Cortex of kidney (tissue), 1 donor: ENCODE results near the gene CPED1.
"Not testable (repeated sequence)": the region's sequence is repeated elsewhere in the genome, so short reads cannot be mapped to it uniquely, and the experiment has no call there.

Experiments used
- DNase-seq: peaks from one replicate; lab custom pipeline; 2025; lab: John Stamatoyannopoulos, UW

The CPED1 gene

DNA sequence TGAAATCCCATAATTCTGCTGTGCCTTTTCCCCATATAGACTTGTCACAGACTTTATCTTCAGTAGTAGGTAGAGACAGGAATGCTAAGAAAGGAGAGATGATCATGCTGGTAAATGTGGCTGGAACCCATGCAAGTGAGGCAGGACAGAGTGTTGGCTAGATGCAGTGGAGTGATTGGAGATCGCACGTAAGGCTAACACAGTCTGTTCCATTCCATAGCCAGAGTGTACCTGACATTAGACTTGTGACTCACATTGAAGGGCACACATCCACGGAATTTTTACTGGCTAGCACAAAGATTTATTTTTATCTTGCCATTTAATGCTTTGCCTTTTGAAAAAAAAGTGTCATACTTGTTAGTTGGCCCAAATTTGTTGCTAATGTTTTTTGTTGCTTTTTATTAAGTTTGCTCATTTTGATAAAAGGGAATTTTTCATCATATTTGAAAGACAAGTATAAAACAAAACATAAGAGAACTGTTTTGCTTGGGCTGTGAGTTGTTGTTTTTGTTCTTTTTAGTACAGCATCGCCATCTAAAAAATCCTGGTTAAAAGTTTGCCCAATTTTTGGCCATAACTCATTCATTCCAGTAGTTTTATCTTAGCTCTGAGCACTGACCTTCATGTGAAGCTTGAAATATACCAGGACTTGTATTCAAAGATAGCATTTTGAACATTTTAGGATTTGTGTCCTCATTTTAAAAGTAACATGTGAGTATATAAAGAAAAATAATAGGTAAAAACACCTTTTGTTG is 81.0 kb downstream of the CPED1 start:
- no peak for DNase-seq

DNA sequence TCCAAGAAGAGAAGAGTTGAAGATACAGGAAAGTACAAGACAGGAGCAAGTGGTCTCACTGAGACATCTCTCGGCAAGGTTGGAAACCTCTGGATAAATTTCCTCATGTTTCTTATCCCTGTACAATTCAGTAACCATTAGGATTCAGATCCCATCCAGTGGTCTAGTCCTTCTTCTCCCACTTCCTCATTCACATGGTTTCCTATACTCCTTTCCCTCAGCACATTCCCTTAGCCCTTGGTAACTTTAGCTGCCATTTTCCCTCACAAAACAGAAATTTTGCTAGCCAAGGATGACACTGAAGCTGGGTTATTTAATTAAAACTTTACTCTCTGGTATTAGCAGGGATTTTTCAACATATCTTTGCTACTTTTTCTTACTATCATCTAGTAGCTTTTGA is 82.6 kb downstream of the CPED1 start:
- DNase-seq: no peak

DNA sequence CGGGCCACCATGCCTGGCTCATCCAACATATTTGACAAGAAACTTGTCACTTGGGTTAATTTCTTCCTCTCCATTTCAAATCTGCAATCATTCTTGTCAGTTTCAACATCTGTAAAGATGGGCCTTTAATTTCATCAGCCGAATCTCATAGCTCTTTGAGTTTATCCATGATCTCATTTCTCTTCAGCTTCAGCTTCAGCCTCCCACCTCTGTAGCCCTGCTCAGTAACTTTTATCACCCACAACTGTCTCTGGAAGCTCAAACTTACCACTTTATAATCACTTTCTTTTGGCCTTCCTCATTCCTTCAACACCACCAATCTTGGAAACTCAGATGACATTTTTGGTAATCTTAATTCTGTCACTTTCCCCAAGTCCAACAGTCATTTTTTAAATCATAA is 83.2 kb downstream of the CPED1 start:
- no peak for DNase-seq

DNA sequence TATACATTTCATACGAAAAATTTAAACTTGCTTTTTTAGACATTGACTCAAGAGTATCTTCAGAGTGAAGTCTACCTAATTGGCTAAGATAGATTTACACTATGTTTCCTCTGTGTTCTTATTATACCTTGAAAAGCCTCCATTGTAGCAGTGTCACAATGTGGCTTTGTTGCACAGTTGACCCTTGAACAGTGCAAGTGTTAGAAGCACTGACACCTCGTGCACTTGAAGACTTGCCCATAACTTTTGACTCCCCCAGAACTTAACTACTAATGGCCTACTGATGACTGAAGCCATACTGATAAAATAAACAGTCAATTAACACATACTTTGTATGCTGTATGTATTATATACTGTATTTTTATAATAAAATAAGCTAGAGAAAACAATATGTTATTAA is 84.3 kb downstream of the CPED1 start:
- DNase-seq: no peak

DNA sequence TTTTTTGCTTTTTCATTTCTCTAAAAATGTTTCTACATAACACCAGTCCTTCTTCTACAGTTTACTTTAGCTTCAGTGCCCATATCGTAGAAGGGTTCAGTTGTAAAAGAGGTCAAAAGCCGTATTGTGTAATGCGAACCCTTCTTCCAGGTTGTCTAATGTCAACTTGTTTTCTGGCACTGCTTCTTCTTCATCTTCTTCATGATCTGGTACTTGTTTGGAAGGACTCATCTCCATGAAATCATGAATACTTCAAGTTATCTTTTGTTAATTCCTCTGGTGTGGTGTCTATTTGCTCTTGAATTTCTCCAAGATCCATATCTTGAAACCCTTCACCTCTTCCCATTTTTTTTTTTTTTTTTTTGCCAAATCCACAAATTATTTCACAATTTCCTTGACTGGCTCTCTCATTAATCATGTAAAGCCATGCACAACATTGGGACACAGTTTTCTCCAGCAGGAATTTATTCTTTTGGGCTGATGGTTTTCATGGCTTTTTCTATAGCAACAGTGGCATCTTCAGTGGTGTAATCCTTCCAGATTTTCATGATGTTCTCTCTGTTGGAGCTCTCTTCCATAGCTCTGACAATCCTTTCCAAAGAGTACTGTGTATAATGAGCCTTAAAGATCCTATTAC is 85.1 kb downstream of the CPED1 start:
- DNase-seq: no peak

DNA sequence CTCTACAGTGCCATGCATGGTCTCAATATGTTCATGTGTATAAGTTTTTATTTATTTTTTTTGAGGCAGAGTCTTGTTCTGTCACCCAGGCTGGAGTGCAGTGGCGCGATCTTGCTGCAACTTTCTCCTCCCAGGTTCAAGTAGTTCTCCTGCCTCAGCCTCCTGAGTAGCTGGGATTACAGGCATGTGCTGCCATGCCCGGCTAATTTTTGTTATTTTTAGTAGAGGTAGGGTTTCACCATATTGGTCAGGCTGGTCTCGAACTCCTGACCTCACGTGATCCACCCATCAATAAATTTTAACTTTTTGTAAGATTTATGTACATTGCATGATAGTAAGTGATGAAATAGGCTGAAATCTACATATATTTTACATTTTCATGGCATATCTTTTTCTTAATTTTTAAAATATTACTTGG is 86.9 kb downstream of the CPED1 start:
- DNase-seq: not testable (repeated sequence)

- DNase-seq: no peak
Observed at GRCh38 chr7:121075952-121076349, 87.4 kb downstream of the CPED1 start.

DNA sequence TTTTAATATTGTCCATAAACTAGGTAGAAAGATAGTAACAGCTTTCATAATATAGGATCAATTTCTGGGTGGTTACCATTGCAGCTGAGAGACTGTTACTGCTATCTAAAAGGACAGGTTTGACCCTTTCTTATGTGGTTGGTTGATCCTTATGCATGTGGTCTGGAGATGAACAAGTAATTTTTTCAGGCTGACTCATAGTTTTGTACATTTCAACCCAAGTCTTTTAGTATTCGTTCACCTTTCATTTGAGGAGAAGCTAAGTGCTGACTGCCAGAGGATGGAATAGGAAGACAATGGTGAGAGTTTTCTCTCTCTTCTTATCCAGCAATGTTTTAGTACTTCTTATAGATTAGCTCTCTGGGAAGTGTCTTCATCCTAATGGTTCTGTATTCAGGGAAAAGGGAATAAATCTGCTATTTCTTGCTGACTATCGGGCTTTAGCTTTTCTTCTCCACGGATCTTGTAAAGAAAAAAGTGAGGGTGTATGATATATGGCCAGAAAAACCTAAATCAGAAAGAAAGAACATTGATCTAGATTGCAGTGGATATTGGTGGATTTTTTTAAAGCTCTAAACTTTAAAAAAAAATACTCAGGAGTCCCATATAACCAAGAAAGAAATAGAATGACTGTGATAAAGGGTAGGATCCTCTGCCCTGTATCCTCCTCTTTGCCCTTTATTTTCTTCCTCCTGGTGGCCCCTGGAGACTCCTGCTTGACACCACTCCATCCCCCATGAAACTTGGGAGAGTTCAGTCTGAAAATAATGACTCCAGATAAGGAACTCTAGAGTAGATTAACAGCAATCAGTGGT is 88.0 kb downstream of the CPED1 start:
- DNase-seq: no peak

- DNase-seq: no peak
Observed at GRCh38 chr7:121077165-121077630, 88.7 kb downstream of the CPED1 start.

- DNase-seq: no peak
Observed at GRCh38 chr7:121078701-121079227, 90.3 kb downstream of the CPED1 start.

DNA sequence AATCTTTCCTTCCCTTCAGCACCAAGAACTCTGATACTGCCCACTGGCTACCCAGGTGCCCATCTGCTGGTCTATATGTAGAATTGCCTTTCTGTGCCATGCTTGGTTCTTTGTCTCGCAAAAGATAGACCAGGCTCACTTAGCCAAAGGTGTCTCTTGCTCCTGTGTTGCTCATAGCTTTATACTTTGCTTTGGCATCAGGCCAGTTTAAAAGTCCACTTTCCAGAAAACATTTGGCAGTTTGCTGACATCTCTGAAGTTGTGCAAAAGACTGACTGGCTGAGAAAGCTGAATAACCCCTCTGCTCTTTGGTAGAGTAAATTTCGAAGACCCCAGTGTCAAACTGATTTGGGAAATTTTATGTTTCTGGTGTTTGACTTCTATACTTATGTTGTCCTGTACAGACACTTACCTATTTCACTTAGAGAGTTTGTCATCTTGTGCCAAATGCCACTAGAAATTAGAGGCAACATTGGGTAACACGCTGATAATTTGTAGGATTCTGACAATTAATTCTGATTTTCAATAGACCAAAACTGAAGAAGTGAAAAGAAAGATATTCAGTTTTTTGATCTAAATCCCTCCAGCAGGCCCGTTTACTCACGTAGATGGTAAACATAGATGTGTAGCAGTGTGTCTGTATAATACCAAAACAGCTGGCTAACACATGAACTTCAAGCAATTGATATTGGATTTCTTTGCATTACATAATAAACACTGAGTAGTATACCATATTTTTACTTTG is 91.1 kb downstream of the CPED1 start:
- no peak for DNase-seq

DNA sequence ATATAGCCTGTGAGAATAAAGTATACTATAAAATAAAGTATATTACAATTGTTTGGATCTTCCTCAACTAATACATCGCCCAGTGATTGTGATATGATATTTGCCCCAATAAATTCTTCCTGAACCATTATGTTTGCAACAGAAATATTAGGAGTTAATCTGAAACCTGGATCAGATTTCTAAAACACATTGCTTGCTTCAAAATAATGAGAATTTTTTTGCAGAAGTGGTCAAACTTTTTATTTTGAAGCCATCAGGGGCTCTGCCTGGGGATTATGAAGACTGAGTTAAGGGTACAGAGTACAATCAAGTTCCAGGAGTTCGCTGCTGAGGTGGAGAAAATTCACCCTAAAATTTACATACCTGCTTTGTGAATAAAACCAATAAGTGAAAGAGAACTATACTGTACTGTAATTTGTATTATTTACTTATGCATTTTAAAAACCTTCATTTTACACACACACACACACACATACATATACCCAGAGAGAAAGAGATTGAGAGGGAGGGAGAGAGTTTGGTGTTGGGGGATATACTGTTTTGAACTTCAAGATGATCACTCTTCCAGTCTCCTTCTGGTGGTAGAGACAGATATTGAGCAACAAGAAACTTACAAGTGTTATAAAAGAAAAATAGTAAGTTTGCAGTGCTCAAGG is 91.9 kb downstream of the CPED1 start:
- DNase-seq: no peak

DNA sequence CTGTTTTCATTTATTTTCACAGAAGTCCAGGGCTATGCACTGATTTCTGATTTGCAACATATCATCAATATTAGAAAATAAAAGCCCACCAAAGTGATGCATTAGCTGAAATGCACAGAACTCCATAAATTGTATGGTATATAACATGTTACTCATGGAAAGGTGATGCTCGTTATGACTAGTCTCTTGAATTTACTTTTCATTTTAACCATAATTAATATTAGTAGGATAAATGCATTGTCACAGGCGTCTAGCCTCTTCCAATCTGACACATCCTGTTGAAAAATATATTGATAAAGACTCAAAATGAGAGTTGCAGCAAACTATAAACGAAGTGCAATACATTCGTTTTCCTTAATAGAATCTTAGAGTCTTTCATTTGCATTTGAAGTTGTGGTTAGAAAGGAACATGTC is 92.4 kb downstream of the CPED1 start:
- no peak for DNase-seq

GRCh38 chr7:121081327-121081936 is 92.9 kb downstream of the CPED1 start:
- DNase-seq: no peak

- no peak for DNase-seq
Observed at GRCh38 chr7:121082400-121083101, 94.0 kb downstream of the CPED1 start.

GRCh38 chr7:121083138-121083789 is 94.8 kb downstream of the CPED1 start:
- no peak for DNase-seq

- DNase-seq: no peak
Observed at GRCh38 chr7:121083790-121084251, 95.3 kb downstream of the CPED1 start.

GRCh38 chr7:121084256-121084655 is 95.7 kb downstream of the CPED1 start:
- no peak for DNase-seq

DNA sequence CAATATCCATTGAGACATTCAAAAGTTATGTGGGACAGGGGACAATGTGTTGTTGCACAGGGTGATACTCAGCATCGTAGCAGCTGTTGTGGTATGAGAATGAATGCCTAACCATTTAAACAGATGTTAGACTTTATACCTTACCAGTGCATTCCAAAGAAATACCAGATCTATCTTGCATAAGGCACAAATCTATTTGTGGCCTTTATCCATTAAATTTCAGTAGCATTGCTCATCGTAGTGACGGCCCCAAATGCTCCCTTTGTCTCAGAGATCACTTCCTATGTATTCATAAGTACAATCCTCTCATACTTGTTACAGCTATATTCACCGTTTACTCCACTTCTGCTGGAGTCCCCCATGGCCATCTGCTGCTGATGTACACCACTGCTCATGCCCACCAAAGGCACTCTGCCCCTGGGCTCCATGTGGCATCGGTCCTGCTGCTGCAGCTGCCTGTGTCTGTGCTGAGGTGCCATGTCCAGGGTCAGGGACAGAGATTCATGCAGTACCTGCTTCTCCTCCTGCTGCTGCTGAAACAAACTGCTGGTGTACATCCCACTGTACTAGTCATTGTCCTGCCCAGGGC is 96.3 kb downstream of the CPED1 start:
- no peak for DNase-seq
